Measurements from ENCODE around the gene LHX2. TPM values are rescaled to one million over a fixed set of nuclear protein-coding genes. Genes with fewer than 3 reads are reported as not detected.

LHX2 gene, protein sequence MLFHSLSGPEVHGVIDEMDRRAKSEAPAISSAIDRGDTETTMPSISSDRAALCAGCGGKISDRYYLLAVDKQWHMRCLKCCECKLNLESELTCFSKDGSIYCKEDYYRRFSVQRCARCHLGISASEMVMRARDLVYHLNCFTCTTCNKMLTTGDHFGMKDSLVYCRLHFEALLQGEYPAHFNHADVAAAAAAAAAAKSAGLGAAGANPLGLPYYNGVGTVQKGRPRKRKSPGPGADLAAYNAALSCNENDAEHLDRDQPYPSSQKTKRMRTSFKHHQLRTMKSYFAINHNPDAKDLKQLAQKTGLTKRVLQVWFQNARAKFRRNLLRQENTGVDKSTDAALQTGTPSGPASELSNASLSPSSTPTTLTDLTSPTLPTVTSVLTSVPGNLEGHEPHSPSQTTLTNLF
- total RNA-seq (2016; rRNA removed; fragmentation: Illumina TruSeq; extraction: Trizol) (not detected in 2 replicates), polyA plus RNA-seq (2011; rRNA removed) (not detected in 2 replicates), polyA minus RNA-seq (2011; rRNA and poly(A)+ RNA removed; ENCODE audit: low replicate concordance) (16.6 TPM in 1 of 2 replicates, not detected in the other), Bru-seq, nascent RNA (percentile 10 among the genes with signal in this experiment), BruChase-seq, experiment 1, labeled RNA remaining after a 6-hour chase (percentile 5 among the genes with signal in this experiment), BruChase-seq, experiment 2, labeled RNA remaining after a 2-hour chase (percentile 8 among the genes with signal in this experiment)
- not detected in 2 replicates for total RNA-seq (2016; cell fraction: cytosol; rRNA removed; fragmentation: Illumina TruSeq; extraction: Trizol; ENCODE audit: low read depth)
- total RNA-seq (2016; cell fraction: insoluble cytoplasmic fraction; rRNA removed; fragmentation: Illumina TruSeq; extraction: Trizol), result not detected in 2 replicates
- not detected in 2 replicates for total RNA-seq (2016; cell fraction: membrane; rRNA removed; fragmentation: Illumina TruSeq; extraction: Trizol)
- not detected in 2 replicates for total RNA-seq (2016; cell fraction: nucleus; rRNA removed; fragmentation: Illumina TruSeq; extraction: Trizol)
- not detected in 2 replicates for polyA plus RNA-seq (2011; cell fraction: cytosol; rRNA removed)
- 0.12 TPM in 1 of 2 replicates, not detected in the other for polyA plus RNA-seq (2011; cell fraction: nucleus; rRNA removed)
- polyA plus RNA-seq (2012), result not detected in 2 replicates
- polyA plus RNA-seq (2016; cell fraction: cytosol; fragmentation: Illumina TruSeq; extraction: Trizol; ENCODE audit: low read depth), result not detected in 2 replicates
- polyA plus RNA-seq (2016; cell fraction: insoluble cytoplasmic fraction; fragmentation: Illumina TruSeq; extraction: Trizol; ENCODE audit: low read depth), result not detected in 2 replicates
- polyA plus RNA-seq (2016; cell fraction: membrane; fragmentation: Illumina TruSeq; extraction: Trizol; ENCODE audit: low read depth), result not detected in 2 replicates
- polyA plus RNA-seq (2016; cell fraction: nucleus; fragmentation: Illumina TruSeq; extraction: Trizol; ENCODE audit: insufficient read depth, low read depth), result not detected in 2 replicates
- polyA minus RNA-seq (2011; cell fraction: cytosol; rRNA and poly(A)+ RNA removed), result 0.44 TPM in 1 of 2 replicates, not detected in the other
- polyA minus RNA-seq (2011; cell fraction: nucleus; rRNA and poly(A)+ RNA removed), result not detected in 2 replicates
- long read RNA-seq, experiment 1, result 0 reads
- long read RNA-seq, experiment 2, result 0 reads

DNA sequence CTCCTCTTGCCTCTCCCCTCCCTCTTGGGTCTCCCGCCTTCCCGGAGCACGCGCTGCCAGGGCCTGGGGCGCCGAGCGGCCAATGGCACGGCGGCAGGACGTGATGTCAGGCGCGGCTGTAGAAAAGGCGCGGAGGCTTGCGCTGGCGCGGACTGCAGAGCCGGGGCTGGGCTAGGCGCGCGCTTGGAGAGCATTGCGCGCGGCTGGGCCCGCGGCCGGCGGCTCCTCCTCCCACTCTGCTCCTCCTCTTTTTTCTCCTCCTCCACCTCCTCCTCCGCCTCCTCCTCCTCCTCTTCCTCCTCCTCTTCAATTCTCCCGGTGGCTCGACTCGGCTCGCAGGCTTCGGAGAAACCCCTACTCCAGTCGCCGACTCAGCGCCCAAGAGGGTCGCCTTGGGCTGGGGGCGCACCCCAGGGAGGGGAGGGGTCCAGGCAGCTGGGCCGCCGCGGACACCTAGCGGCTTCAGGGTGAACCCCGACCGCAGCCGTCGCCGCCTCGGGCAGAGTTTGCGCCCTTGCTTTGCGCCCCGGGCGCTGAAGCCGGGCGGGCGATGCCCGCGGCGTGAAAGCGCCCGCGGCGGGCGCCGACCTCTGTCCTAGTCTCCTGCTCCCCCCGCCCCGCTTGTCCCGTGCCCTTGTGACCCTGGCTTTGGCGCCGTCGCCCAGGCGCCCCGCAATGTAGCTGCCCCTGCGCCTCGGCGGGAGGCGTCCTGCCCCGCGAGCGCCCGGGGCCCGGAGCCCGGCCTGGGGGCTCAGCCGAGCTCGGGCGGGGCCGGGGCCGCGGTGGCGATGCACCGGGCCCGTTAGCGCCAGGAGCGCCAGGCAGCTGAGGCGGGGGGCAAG is at the start of gene LHX2:
Gene LHX2 (plus strand): TSS at position 309 of the 842 bp plus-strand sequence. CDS start 581 bp downstream, outside the sequence.
- no peaks in the 10 kb centered on the region for H3K79me2 ChIP-seq (ENCODE audit: insufficient read depth, low read length)
- ATAC-seq, result peak; percentile 25; the same call in 2 of the 3 replicates
- no peak within 1 kb of the TSS for H3K27ac ChIP-seq (ENCODE audit: extremely low read length, insufficient read depth, low read length)
- DNase-seq (ENCODE audit: low spot score), result no peak
- POLR2A ChIA-PET, result no interaction called here
- 31% methylated on average over 54 of the region's 95 CpGs for WGBS (ENCODE audit: low lambda C conversion rate)
- H2AFZ ChIP-seq (ENCODE audit: low read length), result no peak within 1 kb of the TSS
- no peaks in the 10 kb centered on the region for H3K36me3 ChIP-seq (replicated peaks in 1 of 2; ENCODE audit: control insufficient read depth in 1 of 2, insufficient read depth in 2 of 2, low read length in 2 of 2)
- no peak for FAIRE-seq
- H3K4me2 ChIP-seq (ENCODE audit: low read depth, low read length), result peak within 1 kb of the TSS; percentile 26; the same call in 1 of the 2 replicates
- H3K9me3 ChIP-seq (ENCODE audit: low read length), result no peaks in the 10 kb centered on the region
- intact Hi-C loops (cut with micrococcal nuclease; ENCODE audit: unreplicated experiment), result no loop called here
- peaks cover 14% of the 10 kb centered on the region; the same call in 1 of the 2 replicates for H4K20me1 ChIP-seq (ENCODE audit: insufficient read depth, low read length)
- H3K27me3 ChIP-seq (ENCODE audit: control insufficient read depth in 1 of 2, insufficient read depth in 2 of 2, low read length in 2 of 2), result peaks cover 33 to 89% of the 10 kb centered on the region in 2 experiments
- CTCF ChIA-PET (ENCODE audit: low intra/inter-chr PET ratio, low total read pairs), result no interaction called here
- H3K9ac ChIP-seq (ENCODE audit: insufficient read depth, low read depth, low read length), result no peak within 1 kb of the TSS
- peak within 1 kb of the TSS in 1 of 3 experiments; percentile 36; a peak in 1 of 6 replicates for H3K4me3 ChIP-seq (replicated peaks in 1 of 3; ENCODE audit: insufficient read depth in 1 of 3, low read depth in 2 of 3, low read length in 3 of 3)
- in situ Hi-C loops (cut with HindIII; ENCODE audit: extremely low pct_ligation_motif_present, low pct_unique_long_range_greater_than_20kb), result no loop called here
- H3K4me1 ChIP-seq (ENCODE audit: insufficient read depth, low read length), result peaks cover 24% of the 10 kb centered on the region
- BruUV-seq (replicated peaks), result no TSS peak
- TF ChIP-seq, protein P1, sequence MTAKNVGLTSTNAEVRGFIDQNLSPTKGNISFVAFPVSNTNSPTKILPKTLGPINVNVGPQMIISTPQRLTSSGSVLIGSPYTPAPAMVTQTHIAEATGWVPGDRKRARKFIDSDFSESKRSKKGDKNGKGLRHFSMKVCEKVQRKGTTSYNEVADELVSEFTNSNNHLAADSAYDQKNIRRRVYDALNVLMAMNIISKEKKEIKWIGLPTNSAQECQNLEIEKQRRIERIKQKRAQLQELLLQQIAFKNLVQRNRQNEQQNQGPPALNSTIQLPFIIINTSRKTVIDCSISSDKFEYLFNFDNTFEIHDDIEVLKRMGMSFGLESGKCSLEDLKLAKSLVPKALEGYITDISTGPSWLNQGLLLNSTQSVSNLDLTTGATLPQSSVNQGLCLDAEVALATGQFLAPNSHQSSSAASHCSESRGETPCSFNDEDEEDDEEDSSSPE (CRISPR knock-in tag; IDR thresholded peaks at IDR 0.05), result 0 out of 2 replicates have a peak, but pooled peaks have one; percentile 21
- TF ChIP-seq, protein P2, sequence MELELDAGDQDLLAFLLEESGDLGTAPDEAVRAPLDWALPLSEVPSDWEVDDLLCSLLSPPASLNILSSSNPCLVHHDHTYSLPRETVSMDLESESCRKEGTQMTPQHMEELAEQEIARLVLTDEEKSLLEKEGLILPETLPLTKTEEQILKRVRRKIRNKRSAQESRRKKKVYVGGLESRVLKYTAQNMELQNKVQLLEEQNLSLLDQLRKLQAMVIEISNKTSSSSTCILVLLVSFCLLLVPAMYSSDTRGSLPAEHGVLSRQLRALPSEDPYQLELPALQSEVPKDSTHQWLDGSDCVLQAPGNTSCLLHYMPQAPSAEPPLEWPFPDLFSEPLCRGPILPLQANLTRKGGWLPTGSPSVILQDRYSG (CRISPR knock-in tag; IDR thresholded peaks at IDR 0.05), result no peak
- peak; percentile 55; the same call in 1 of the 2 replicates for TF ChIP-seq ZNF263 (CRISPR knock-in tag; IDR thresholded peaks at IDR 0.05)
- TF ChIP-seq, protein P3, sequence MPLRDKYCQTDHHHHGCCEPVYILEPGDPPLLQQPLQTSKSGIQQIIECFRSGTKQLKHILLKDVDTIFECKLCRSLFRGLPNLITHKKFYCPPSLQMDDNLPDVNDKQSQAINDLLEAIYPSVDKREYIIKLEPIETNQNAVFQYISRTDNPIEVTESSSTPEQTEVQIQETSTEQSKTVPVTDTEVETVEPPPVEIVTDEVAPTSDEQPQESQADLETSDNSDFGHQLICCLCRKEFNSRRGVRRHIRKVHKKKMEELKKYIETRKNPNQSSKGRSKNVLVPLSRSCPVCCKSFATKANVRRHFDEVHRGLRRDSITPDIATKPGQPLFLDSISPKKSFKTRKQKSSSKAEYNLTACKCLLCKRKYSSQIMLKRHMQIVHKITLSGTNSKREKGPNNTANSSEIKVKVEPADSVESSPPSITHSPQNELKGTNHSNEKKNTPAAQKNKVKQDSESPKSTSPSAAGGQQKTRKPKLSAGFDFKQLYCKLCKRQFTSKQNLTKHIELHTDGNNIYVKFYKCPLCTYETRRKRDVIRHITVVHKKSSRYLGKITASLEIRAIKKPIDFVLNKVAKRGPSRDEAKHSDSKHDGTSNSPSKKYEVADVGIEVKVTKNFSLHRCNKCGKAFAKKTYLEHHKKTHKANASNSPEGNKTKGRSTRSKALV (CRISPR knock-in tag; IDR thresholded peaks at IDR 0.05), result peak; percentile 73; the same call in 1 of the 2 replicates
- TF ChIP-seq ZNF292 (CRISPR knock-in tag; IDR thresholded peaks at IDR 0.05; ENCODE audit: borderline replicate concordance, low read depth), result no peak
- TF ChIP-seq, protein P4, sequence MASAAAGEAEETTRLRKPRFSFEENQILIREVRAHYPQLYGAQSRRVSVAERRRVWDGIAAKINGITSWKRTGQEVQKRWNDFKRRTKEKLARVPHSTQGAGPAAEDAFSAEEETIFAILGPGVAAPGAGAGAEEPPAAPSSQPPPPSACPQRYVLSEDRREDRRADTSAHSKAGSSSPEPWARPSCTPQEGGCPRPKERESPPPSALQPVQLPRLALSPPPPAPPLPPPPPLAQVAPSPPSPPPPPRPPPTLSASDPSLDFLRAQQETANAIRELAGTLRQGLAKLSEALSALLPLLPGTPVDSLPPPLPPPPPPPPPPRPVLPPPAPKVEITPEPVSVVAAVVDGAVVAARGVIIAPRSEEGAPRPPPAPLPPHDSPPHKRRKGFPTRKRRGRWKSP (CRISPR knock-in tag; IDR thresholded peaks at IDR 0.05), result peak; percentile 96
- peak; percentile 71; the same call in 1 of the 2 replicates for TF ChIP-seq GABPB1 (CRISPR knock-in tag; IDR thresholded peaks at IDR 0.05)
- no peak for TF ChIP-seq NFE2L2 (IDR thresholded peaks at IDR 0.05; ENCODE audit: low read length)
- TF ChIP-seq HNRNPLL (IDR thresholded peaks at IDR 0.05; ENCODE audit: low read depth, low read length, poor library complexity, severe bottlenecking), result peak; percentile 46
- no peak for TF ChIP-seq NFE2L1 (CRISPR knock-in tag; IDR thresholded peaks at IDR 0.05; ENCODE audit: borderline replicate concordance)
- no peak for TF ChIP-seq ZNF264 (CRISPR knock-in tag; IDR thresholded peaks at IDR 0.05)

Data from HepG2 (cell line).